ENCODE measurements around the gene PCARE. TPM values are rescaled to one million over a fixed set of nuclear protein-coding genes. Genes with fewer than 3 reads are reported as not detected.

The PCARE gene
- total RNA-seq, 2 donors from 2014 or later: 0.09 TPM; not detected in 1

- no peak for DNase-seq
- no peak overlapping the region for H3K27ac ChIP-seq (ENCODE audit: low read depth, low read length)
- peaks cover 11% of the 10 kb centered on the region for H3K4me1 Mint-ChIP-seq
- H3K4me3 ChIP-seq (ENCODE audit: low read length): no peak overlapping the region
- peaks cover 56% of the 10 kb centered on the region for H3K27me3 Mint-ChIP-seq (ENCODE audit: insufficient read depth)
- WGBS, 2 experiments (ENCODE audit: insufficient coverage in 1 of 2, insufficient read length in 1 of 2): 89 to 93% methylated on average over 5 of the region's 5 CpGs
- no peak overlapping the region for H3K9ac ChIP-seq (ENCODE audit: extremely low read depth, low read length, poor library complexity, severe bottlenecking)
- H3K4me1 ChIP-seq (ENCODE audit: control insufficient read depth, insufficient read depth, low read length): peaks cover 3% of the 10 kb centered on the region
- TF ChIP-seq CTCF (conservative IDR thresholded peaks at IDR 0.05): no peak
- H3K27ac Mint-ChIP-seq: no peak overlapping the region
- H3K36me3 ChIP-seq (ENCODE audit: control insufficient read depth, insufficient read depth, low read length): no peaks in the 10 kb centered on the region
- peaks cover 25% of the 10 kb centered on the region for H3K27me3 ChIP-seq (ENCODE audit: control insufficient read depth, insufficient read depth, low read length, poor library complexity, severe bottlenecking)
- no peaks in the 10 kb centered on the region for H3K9me3 ChIP-seq (ENCODE audit: control insufficient read depth, low read length)
- H3K4me3 Mint-ChIP-seq: no peak overlapping the region
- H3K9me3 Mint-ChIP-seq: no peaks in the 10 kb centered on the region
- H3K36me3 Mint-ChIP-seq (ENCODE audit: low read depth): no peaks in the 10 kb centered on the region
These were observed 38.8 kb upstream of the PCARE start for GRCh38 chr2:29113027-29113686.

GRCh38 chr2:29112379-29112778 lies 38.1 kb upstream of the PCARE start:
- H3K27me3 Mint-ChIP-seq (ENCODE audit: insufficient read depth): peaks cover 48% of the 10 kb centered on the region
- H3K27ac ChIP-seq (ENCODE audit: low read depth, low read length): no peak overlapping the region

GRCh38 chr2:29110916-29111535 lies 36.7 kb upstream of the PCARE start:
- no peak overlapping the region for H3K4me3 ChIP-seq (ENCODE audit: low read length)
- no peak overlapping the region for H3K9ac ChIP-seq (ENCODE audit: extremely low read depth, low read length, poor library complexity, severe bottlenecking)
- peaks cover 35% of the 10 kb centered on the region for H3K27me3 Mint-ChIP-seq (ENCODE audit: insufficient read depth)
- WGBS, 2 experiments (ENCODE audit: insufficient coverage in 1 of 2, insufficient read length in 1 of 2): 93 to 100% methylated on average over 3 to 4 of the region's 4 CpGs
- H3K27me3 ChIP-seq (ENCODE audit: control insufficient read depth, insufficient read depth, low read length, poor library complexity, severe bottlenecking): peaks cover 15% of the 10 kb centered on the region
- H3K27ac ChIP-seq (ENCODE audit: low read depth, low read length): no peak overlapping the region
- peaks cover 15% of the 10 kb centered on the region for H3K4me1 Mint-ChIP-seq
- H3K36me3 Mint-ChIP-seq (ENCODE audit: low read depth): no peaks in the 10 kb centered on the region
- no peak for TF ChIP-seq CTCF (conservative IDR thresholded peaks at IDR 0.05)
- no peaks in the 10 kb centered on the region for H3K9me3 ChIP-seq (ENCODE audit: control insufficient read depth, low read length)
- no peak for DNase-seq
- H3K9me3 Mint-ChIP-seq: no peaks in the 10 kb centered on the region
- no peaks in the 10 kb centered on the region for H3K36me3 ChIP-seq (ENCODE audit: control insufficient read depth, insufficient read depth, low read length)
- H3K4me1 ChIP-seq (ENCODE audit: control insufficient read depth, insufficient read depth, low read length): peaks cover 3% of the 10 kb centered on the region
- no peak overlapping the region for H3K27ac Mint-ChIP-seq
- H3K4me3 Mint-ChIP-seq: no peak overlapping the region

More at GRCh38 chr2:29112379-29112778, 38.1 kb upstream of the PCARE start:
- Mint-ChIP-seq H3K4me1 (peaks cover 11% of the 10 kb centered on the region), H3K9me3 (no peaks in the 10 kb centered on the region), H3K36me3 (ENCODE audit: low read depth) (no peaks in the 10 kb centered on the region), H3K27ac (no peak overlapping the region), H3K4me3 (no peak overlapping the region)
- no peaks in the 10 kb centered on the region for H3K9me3 ChIP-seq (ENCODE audit: control insufficient read depth, low read length)
- DNase-seq: no peak
- TF ChIP-seq CTCF (conservative IDR thresholded peaks at IDR 0.05): no peak
- H3K9ac ChIP-seq (ENCODE audit: extremely low read depth, low read length, poor library complexity, severe bottlenecking): no peak overlapping the region
- peaks cover 3% of the 10 kb centered on the region for H3K4me1 ChIP-seq (ENCODE audit: control insufficient read depth, insufficient read depth, low read length)
- no peak overlapping the region for H3K4me3 ChIP-seq (ENCODE audit: low read length)
- no peaks in the 10 kb centered on the region for H3K36me3 ChIP-seq (ENCODE audit: control insufficient read depth, insufficient read depth, low read length)
- H3K27me3 ChIP-seq (ENCODE audit: control insufficient read depth, insufficient read depth, low read length, poor library complexity, severe bottlenecking): peaks cover 25% of the 10 kb centered on the region

Data from endodermal cell (in vitro differentiated cells).